Right lobe of liver (tissue), 4 donors: ENCODE data around the gene RIMBP2.

Experiments used
- POLR2A ChIP-seq: fragments of 450-650 bp; IDR thresholded peaks from one replicate; pipeline ENCODE4 v1.6.1; 2017; ENCODE audit warnings: antibody characterized with exemption, mild to moderate bottlenecking
- TF ChIP-seq, protein P1 (sequence below), 4 donors: fragments of 200-600 bp in 3 of 4; fragments of 450-650 bp in 1 of 4; IDR thresholded peaks; one replicate each; pipeline versions ENCODE4 v1.5.1 to v1.8.0; 2016 to 2022; ENCODE audit warnings: antibody characterized with exemption in 4 of 4, mild to moderate bottlenecking in 2 of 4
- donor health status: DM: no; HTN: no; CAD: no.
- donor health status: DM: no; HTN: no; CAD: no.
- donor health status: DM: no; HTN: yes; CAD: no.

DNA sequence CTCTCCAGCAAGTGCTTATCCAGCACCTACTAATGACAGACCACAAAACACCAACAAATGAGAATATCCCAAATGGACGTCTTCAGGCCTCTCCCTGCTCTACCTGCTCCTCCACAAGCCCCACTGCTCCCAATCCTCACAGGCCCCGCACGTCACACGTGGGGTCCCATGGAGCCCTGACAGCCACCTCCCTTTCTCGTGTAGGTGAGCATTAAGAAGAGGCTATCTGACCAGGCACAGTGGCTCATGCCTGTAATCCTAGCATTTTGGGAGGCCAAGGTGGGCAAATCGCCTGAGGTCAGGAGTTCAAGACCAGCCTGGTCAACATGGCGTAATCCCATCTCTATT lies 5.4 kb downstream of the RIMBP2 start:
- TF ChIP-seq, protein P1, sequence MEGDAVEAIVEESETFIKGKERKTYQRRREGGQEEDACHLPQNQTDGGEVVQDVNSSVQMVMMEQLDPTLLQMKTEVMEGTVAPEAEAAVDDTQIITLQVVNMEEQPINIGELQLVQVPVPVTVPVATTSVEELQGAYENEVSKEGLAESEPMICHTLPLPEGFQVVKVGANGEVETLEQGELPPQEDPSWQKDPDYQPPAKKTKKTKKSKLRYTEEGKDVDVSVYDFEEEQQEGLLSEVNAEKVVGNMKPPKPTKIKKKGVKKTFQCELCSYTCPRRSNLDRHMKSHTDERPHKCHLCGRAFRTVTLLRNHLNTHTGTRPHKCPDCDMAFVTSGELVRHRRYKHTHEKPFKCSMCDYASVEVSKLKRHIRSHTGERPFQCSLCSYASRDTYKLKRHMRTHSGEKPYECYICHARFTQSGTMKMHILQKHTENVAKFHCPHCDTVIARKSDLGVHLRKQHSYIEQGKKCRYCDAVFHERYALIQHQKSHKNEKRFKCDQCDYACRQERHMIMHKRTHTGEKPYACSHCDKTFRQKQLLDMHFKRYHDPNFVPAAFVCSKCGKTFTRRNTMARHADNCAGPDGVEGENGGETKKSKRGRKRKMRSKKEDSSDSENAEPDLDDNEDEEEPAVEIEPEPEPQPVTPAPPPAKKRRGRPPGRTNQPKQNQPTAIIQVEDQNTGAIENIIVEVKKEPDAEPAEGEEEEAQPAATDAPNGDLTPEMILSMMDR (IDR thresholded peaks at IDR 0.05) = no peak
- TF ChIP-seq POLR2A = no peak
